Measurements from ENCODE around the gene FCRLB.

GRCh38 chr1:161770250-161770649 is 48.9 kb downstream of the FCRLB start:
- TF ChIP-seq CTCF (IDR thresholded peaks at IDR 0.05; ENCODE audit: low read length) (no peak), EZH2 (IDR thresholded peaks at IDR 0.05; ENCODE audit: borderline replicate concordance, low read length) (no peak)
